H1 (cell line): ENCODE results near the gene LOXL1. TPM values are rescaled to one million over a fixed set of nuclear protein-coding genes. Genes with fewer than 3 reads are reported as not detected.

Source experiments
- CTCF ChIA-PET: fragments of 300-600 bp; sonication (Branson Sonifier 250); formaldehyde crosslinking; loops from one replicate; lab custom pipeline; 2021; ENCODE audit not compliant: partially characterized antibody; lab: Charles Lee
- POLR2A ChIA-PET: fragments of 300-600 bp; sonication (Branson Sonifier 250); formaldehyde crosslinking; loops from one replicate; lab custom pipeline; 2021; ENCODE audit warnings: inconsistent platforms; ENCODE audit not compliant: partially characterized antibody; lab: Charles Lee
- DNase-seq, 2 experiments: peaks; one replicate each; pipeline versions ENCODE4 v3.0.0 to v3.0.0-alpha.2; 2010 to 2022; ENCODE audit warnings: low spot score in 2 of 2, low read depth in 1 of 2, mixed read lengths in 1 of 2
- FAIRE-seq: peaks from 2 replicates; lab custom pipeline; 2011; peaks lifted over from hg19 to GRCh38; lab: Jason Lieb, UNC
- H2AFZ ChIP-seq: 2 replicates; pipeline ENCODE4 v1.8.1; 2012; ENCODE audit warnings: low read length, inconsistent platforms
- H2AK5ac ChIP-seq: 2 replicates; pipeline ENCODE4 v1.6.1; 2013; ENCODE audit warnings: low read depth, low read length
- H2BK120ac ChIP-seq: replicated peaks from 2 replicates; pipeline ENCODE3; 2013; ENCODE audit warnings: low read depth, low read length, inconsistent platforms
- H2BK12ac ChIP-seq: 2 replicates; pipeline ENCODE4 v1.6.1; 2013; ENCODE audit warnings: low read depth, low read length
- H2BK15ac ChIP-seq: 2 replicates; pipeline ENCODE4 v1.6.1; 2013; ENCODE audit warnings: low read length
- H2BK20ac ChIP-seq: 2 replicates; pipeline ENCODE4 v1.6.1; 2013; ENCODE audit warnings: low read length
- H2BK5ac ChIP-seq: 2 replicates; pipeline ENCODE4 v1.6.1; 2013; ENCODE audit warnings: low read depth, low read length
- H3K14ac ChIP-seq: 2 replicates; pipeline ENCODE4 v1.6.1; 2013; ENCODE audit warnings: inconsistent platforms; ENCODE audit not compliant: insufficient read length
- H3K18ac ChIP-seq: 2 replicates; pipeline ENCODE4 v1.6.1; 2013; ENCODE audit warnings: low read length; ENCODE audit errors: extremely low read depth
- H3K23ac ChIP-seq: 2 replicates; pipeline ENCODE4 v1.6.1; 2013; ENCODE audit warnings: inconsistent platforms; ENCODE audit not compliant: insufficient read length
- H3K23me2 ChIP-seq: 2 replicates; pipeline ENCODE4 v1.6.1; 2013; ENCODE audit warnings: low read depth, low read length
- H3K27ac ChIP-seq: 2 replicates; pipeline ENCODE4 v1.6.1; 2011; ENCODE audit warnings: low read depth, low read length, inconsistent platforms
- H3K27me3 ChIP-seq, 4 experiments: replicated peaks in 1 of 4; 1 replicate in 1 of 4; 2 replicates in 3 of 4; pipeline versions ENCODE4 v1.6.1 to v1.8.1; 2011 to 2013; ENCODE audit warnings: low read length in 3 of 4, mild to moderate bottlenecking in 3 of 4, inconsistent platforms in 2 of 4, mixed read lengths in 2 of 4, moderate library complexity in 1 of 4; ENCODE audit not compliant: control insufficient read depth in 3 of 4, insufficient read depth in 3 of 4; ENCODE audit errors: extremely low read depth in 1 of 4
- H3K36me3 ChIP-seq, 4 experiments: 2 replicates each; pipeline versions ENCODE4 v1.6.1 to v1.8.1; 2011 to 2013; ENCODE audit warnings: mild to moderate bottlenecking in 4 of 4, low read length in 3 of 4, moderate library complexity in 2 of 4, control low read depth in 1 of 4, inconsistent platforms in 1 of 4; ENCODE audit not compliant: insufficient read depth in 4 of 4, control insufficient read depth in 2 of 4
- H3K4ac ChIP-seq: replicated peaks from 2 replicates; pipeline ENCODE3; 2013; ENCODE audit warnings: low read length, low read depth, mixed read lengths, inconsistent platforms; ENCODE audit not compliant: insufficient read length
- H3K4me1 ChIP-seq, 4 experiments: replicated peaks in 1 of 4; 1 replicate in 1 of 4; 2 replicates in 3 of 4; pipeline versions ENCODE4 v1.6.1 to v1.8.1; 2011 to 2013; ENCODE audit warnings: low read length in 3 of 4, inconsistent platforms in 2 of 4, mixed read lengths in 1 of 4; ENCODE audit not compliant: insufficient read depth in 4 of 4, control insufficient read depth in 3 of 4
- H3K4me2 ChIP-seq, 2 experiments: 2 replicates each; pipeline versions ENCODE4 v1.6.1 to v1.8.1; 2011 to 2013; ENCODE audit warnings: low read depth in 2 of 2, low read length in 2 of 2, control low read depth in 1 of 2, inconsistent platforms in 1 of 2, mild to moderate bottlenecking in 1 of 2; ENCODE audit not compliant: insufficient read depth in 1 of 2
- H3K4me3 ChIP-seq, 4 experiments: fragments of 200-600, 300-600 bp in 1 of 4; sonication (generic), shearing (Covaris generic), sonication (Bioruptor Twin) in 1 of 4; 2 replicates each; pipeline versions ENCODE4 v1.5.1 to v1.8.1; 2011 to 2016; ENCODE audit warnings: low read length in 4 of 4, low read depth in 3 of 4, control low read depth in 2 of 4, inconsistent platforms in 2 of 4, mild to moderate bottlenecking in 2 of 4, mixed read lengths in 1 of 4, moderate library complexity in 1 of 4; ENCODE audit not compliant: insufficient read depth in 2 of 4; ENCODE audit errors: extremely low read depth in 1 of 4
- H3K56ac ChIP-seq: replicated peaks from 2 replicates; pipeline ENCODE3; 2013; ENCODE audit warnings: low read depth, mild to moderate bottlenecking, mixed read lengths, low read length, inconsistent platforms; ENCODE audit not compliant: insufficient read length
- H3K79me1 ChIP-seq: 2 replicates; pipeline ENCODE4 v1.6.1; 2013; ENCODE audit warnings: low read depth, low read length, control low read depth
- H3K79me2 ChIP-seq, 2 experiments: 2 replicates each; pipeline versions ENCODE4 v1.6.1 to v1.8.1; 2012 to 2013; ENCODE audit warnings: low read length in 2 of 2, mild to moderate bottlenecking in 2 of 2, inconsistent platforms in 1 of 2; ENCODE audit not compliant: insufficient read depth in 2 of 2, control insufficient read depth in 1 of 2
- H3K9ac ChIP-seq, 4 experiments: replicated peaks in 1 of 4; 1 replicate in 1 of 4; 2 replicates in 3 of 4; pipeline versions ENCODE4 v1.6.1 to v1.8.1; 2011 to 2013; ENCODE audit warnings: low read depth in 3 of 4, low read length in 3 of 4, control low read depth in 2 of 4, mild to moderate bottlenecking in 2 of 4, moderate library complexity in 2 of 4, inconsistent platforms in 1 of 4; ENCODE audit errors: extremely low read depth in 1 of 4
- H3K9me3 ChIP-seq, 2 experiments: 2 replicates each; pipeline versions ENCODE4 v1.6.1 to v1.8.1; 2012 to 2013; ENCODE audit warnings: mild to moderate bottlenecking in 2 of 2, moderate library complexity in 2 of 2, control low read depth in 1 of 2, inconsistent platforms in 1 of 2, low read depth in 1 of 2, low read length in 1 of 2, mixed read lengths in 1 of 2; ENCODE audit not compliant: insufficient read depth in 2 of 2
- H4K20me1 ChIP-seq, 2 experiments: replicated peaks in 1 of 2; 2 replicates each; pipeline versions ENCODE3 to v1.8.1; 2011 to 2013; ENCODE audit warnings: inconsistent platforms in 2 of 2, low read length in 2 of 2, mild to moderate bottlenecking in 1 of 2; ENCODE audit not compliant: insufficient read depth in 2 of 2, control insufficient read depth in 1 of 2
- H4K5ac ChIP-seq: 2 replicates; pipeline ENCODE4 v1.6.1; 2013; ENCODE audit warnings: low read length, low read depth, mixed read lengths, inconsistent platforms; ENCODE audit not compliant: insufficient read length
- H4K8ac ChIP-seq: 2 replicates; pipeline ENCODE4 v1.8.0; 2013; ENCODE audit warnings: mild to moderate bottlenecking, moderate library complexity, low read length, inconsistent platforms; ENCODE audit not compliant: insufficient read depth; ENCODE audit errors: extremely low read depth
- H4K91ac ChIP-seq: replicated peaks from 2 replicates; pipeline ENCODE3; 2013; ENCODE audit warnings: low read length, mixed read lengths, inconsistent platforms; ENCODE audit not compliant: insufficient read length
- BCL11A ChIP-seq, 2 experiments: IDR thresholded peaks; one replicate each; pipeline ENCODE4 v1.6.1; 2011; ENCODE audit warnings: low read depth in 2 of 2, low read length in 2 of 2, mild to moderate bottlenecking in 2 of 2
- CBX8 ChIP-seq: fragments of 300-800, 300-1000 bp; sonication (generic); IDR thresholded peaks from 2 replicates; pipeline ENCODE4 v1.7.1; 2016; ENCODE audit warnings: low read depth, low read length, borderline replicate concordance
- JUND ChIP-seq: IDR thresholded peaks from 2 replicates; pipeline ENCODE4 v1.6.1; 2011; ENCODE audit warnings: mild to moderate bottlenecking, improper control_type of control experiment, low read length
- NANOG ChIP-seq: IDR thresholded peaks from 2 replicates; pipeline ENCODE4 v1.6.1; 2011; ENCODE audit warnings: low read length, low read depth, mild to moderate bottlenecking, inconsistent platforms; ENCODE audit not compliant: insufficient read depth, poor library complexity, severe bottlenecking
- TAF1 ChIP-seq: IDR thresholded peaks from 2 replicates; pipeline ENCODE4 v1.6.1; 2011; ENCODE audit warnings: mild to moderate bottlenecking, low read depth, low read length
- TAF7 ChIP-seq: optimal IDR thresholded peaks from 2 replicates; pipeline ENCODE3; 2011; ENCODE audit warnings: low read depth, mild to moderate bottlenecking, inconsistent platforms, low read length, moderate library complexity, borderline replicate concordance
- WGBS, 2 experiments: shearing (Covaris generic) in 1 of 2; methylation state at CpG; one replicate each; pipeline versions ENCODE4 v1.1.6 to v1.1.7; 2013 to 2015; ENCODE audit warnings: low lambda C conversion rate in 2 of 2, mixed read lengths in 2 of 2, inconsistent platforms in 1 of 2, low coverage in 1 of 2, missing lambda C conversion rate in 1 of 2; ENCODE audit not compliant: insufficient replicate concordance in 2 of 2, insufficient coverage in 1 of 2, insufficient read length in 1 of 2; ENCODE audit errors: extremely low coverage in 1 of 2, missing lambda C conversion rate in 1 of 2; 5-methylcytosine and 5-hydroxymethylcytosine counted together
- polyA plus RNA-seq, 7 experiments: library from polyadenylated mRNA; depleted of rRNA in 3 of 7; stranded (reverse) in 5 of 7; unstranded in 2 of 7; fragments of >200 nt in 5 of 7; fragments of 200-250 nt in 2 of 7; gene quantifications; 1 replicate in 5 of 7; 2 replicates in 1 of 7; 4 replicates in 1 of 7; pipeline versions ENCODE4 v1.2.1 to v1.2.3, GENCODE V29; 2011 to 2013; ENCODE audit warnings: missing spikeins in 2 of 7, mixed read lengths in 2 of 7
- total RNA-seq: library from RNA; stranded (reverse); fragmentation: NEBNext Ultra II Directional; extraction: Animal tissue kit (Norgen Biotek cat#: 25700); gene quantifications from 2 replicates; pipeline ENCODE4 v1.2.1, GENCODE V29; 2021

The LOXL1 gene
- total and polyA plus RNA-seq, 2 of the 8 experiments (the other 6 are each of a cell fraction or from before 2014, with no cell fraction given): 8.1 to 14.4 TPM

GRCh38 chr15:73889053-73889761, 37.1 kb upstream of the LOXL1 start:
- Histone ChIP-seq H3K4me1 (no peaks in the 10 kb centered on the region), H4K20me1 (no peaks in the 10 kb centered on the region), H3K79me1 (no peaks in the 10 kb centered on the region), H3K14ac (no peak overlapping the region), H2AFZ (no peak overlapping the region), H3K4me3 (no peak overlapping the region), H3K4me2 (no peak overlapping the region), H3K4ac (no peak overlapping the region), H4K8ac (no peak overlapping the region), H3K56ac (no peak overlapping the region), H2BK15ac (no peak overlapping the region), H4K5ac (no peak overlapping the region), H2BK12ac (no peak overlapping the region), H3K27me3 (no peaks in the 10 kb centered on the region; a peak in 1 of 7 replicates), H3K9ac (no peak overlapping the region), H3K79me2 (no peaks in the 10 kb centered on the region), H2BK20ac (no peak overlapping the region), H3K23me2 (no peaks in the 10 kb centered on the region), H3K23ac (no peak overlapping the region), H2BK120ac (no peak overlapping the region), H2AK5ac (no peak overlapping the region), H3K36me3 (no peaks in the 10 kb centered on the region), H3K18ac (no peak overlapping the region), H3K27ac (no peak overlapping the region), H4K91ac (no peak overlapping the region), H3K9me3 (no peaks in the 10 kb centered on the region), H2BK5ac (no peak overlapping the region)
- CTCF ChIA-PET: interaction anchor here (1.1 to 3.9 kb wide), 6 partner anchors 8 to 184 kb away, joined by 3 to 19 read pairs (median 6); partner anchors contain the start of gene TBC1D21
- TF ChIP-seq CBX8 (no peak), TAF7 (no peak), JUND (no peak), NANOG (no peak), TAF1 (no peak), BCL11A (IDR thresholded peaks at IDR 0.05; ENCODE audit: low read depth in 2 of 2, low read length in 2 of 2) (no peak)
- POLR2A ChIA-PET: no interaction called here
- FAIRE-seq: no peak
- WGBS, 2 experiments: 90% methylated on average over 6 of the region's 6 CpGs; no CpG with 5 or more reads in 1 of the 2 experiments
- DNase-seq: no peak
